NCI-H1417 treated with DMSO at 0.1 percent for 48 hours (cell line): Measurements from ENCODE around the gene CCDC142.
A peak's percentile ranks its signal among the peaks of the same experiment; 100 is the strongest.
"Not testable (repeated sequence)": the region's sequence is repeated elsewhere in the genome, so short reads cannot be mapped to it uniquely, and the experiment has no call there.

Source experiments
- DNase-seq: peaks from one replicate; lab custom pipeline; 2025; lab: John Stamatoyannopoulos, UW

Gene CCDC142

DNA sequence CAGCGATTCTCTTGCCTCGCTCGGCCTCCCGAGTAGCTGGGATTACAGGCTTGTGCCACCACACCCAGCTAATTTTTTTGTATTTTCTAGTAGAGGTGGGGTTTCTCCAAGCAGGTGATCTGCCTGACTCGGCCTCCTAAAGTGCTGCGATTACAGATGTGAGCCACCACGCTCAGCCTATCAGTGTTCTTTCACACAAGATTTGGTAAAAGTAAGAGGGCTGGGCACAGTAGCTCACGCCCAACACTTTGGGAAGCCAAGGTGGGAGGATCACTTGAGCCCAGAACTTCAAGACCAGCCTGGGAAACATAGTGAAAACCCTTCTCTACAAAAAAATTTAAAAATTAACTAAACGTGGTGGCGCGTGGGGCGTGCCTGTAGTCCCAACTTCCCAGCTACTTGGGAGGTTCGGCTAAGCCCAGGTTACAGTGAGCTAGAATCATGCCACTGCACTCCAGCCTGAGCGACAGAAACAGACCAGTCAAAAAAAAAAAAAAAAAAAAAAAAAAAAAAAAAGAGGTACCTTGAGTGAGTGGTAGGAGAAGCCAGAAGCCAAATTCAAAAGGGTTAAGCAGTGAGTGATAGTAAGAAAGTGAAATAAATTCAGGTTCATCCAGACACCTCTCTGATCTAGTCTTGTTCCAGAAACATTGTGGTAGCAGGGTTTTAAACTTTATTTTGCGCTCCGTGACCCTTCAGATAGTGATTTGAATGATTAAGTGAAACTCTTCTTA is 11.3 kb downstream of the CCDC142 start:
- no peak for DNase-seq

DNA sequence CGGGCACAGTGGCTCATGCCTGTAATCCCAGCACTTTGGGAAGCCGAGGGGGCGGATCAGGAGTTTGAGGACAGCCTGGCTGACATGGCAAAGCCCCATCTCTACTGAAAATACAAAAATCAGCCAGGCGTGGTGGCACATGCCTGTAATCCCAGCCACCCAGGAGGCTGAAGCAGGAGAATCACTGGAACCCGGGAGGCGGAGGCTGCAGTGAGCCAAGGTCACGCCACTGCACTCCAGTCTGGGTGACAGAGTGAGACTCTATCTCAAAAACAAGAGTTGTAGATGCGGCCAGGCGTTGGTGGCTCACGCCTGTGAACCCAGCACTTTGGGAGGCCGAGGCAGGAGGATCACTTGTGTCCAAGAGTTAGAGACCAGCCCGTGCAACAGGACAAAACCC is 12.1 kb downstream of the CCDC142 start:
- not testable (repeated sequence) for DNase-seq

DNA sequence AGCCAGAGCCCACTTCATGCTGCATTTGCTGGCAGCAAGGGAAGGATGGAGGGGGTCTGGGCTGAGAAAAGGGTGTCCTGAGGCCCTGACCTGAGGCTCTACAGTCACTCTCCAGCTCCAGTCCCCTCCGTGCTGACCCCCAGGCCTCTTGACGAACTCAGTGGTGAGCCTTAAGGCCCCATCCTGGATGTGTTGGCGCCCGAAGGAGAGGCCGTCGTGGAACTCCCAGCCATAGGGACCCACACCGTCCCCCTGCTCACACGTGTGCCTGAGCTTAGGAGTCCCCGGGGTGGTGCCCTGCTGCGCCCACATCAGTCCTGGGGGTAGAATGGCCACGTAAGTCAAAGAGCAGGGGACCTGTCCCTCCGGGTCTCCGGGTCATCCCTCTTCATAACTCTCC is 18.4 kb downstream of the CCDC142 start:
- DNase-seq: no peak

DNA sequence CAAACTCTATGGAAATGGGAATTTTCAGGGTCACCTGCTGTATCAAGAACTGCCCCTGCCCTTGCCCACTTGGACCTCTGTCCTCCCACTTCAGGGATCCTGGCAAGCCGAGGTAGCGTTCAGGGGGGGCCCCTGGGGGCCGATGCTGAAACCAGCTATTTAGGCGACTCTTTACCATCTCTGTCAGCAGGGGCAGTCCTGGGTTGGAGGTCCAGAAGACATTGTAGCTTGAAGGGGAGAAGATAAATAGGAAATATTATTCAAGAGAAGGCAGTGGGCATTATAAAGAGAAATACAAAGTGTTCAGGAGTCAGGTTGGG is 20.1 kb downstream of the CCDC142 start:
- no peak for DNase-seq

DNA sequence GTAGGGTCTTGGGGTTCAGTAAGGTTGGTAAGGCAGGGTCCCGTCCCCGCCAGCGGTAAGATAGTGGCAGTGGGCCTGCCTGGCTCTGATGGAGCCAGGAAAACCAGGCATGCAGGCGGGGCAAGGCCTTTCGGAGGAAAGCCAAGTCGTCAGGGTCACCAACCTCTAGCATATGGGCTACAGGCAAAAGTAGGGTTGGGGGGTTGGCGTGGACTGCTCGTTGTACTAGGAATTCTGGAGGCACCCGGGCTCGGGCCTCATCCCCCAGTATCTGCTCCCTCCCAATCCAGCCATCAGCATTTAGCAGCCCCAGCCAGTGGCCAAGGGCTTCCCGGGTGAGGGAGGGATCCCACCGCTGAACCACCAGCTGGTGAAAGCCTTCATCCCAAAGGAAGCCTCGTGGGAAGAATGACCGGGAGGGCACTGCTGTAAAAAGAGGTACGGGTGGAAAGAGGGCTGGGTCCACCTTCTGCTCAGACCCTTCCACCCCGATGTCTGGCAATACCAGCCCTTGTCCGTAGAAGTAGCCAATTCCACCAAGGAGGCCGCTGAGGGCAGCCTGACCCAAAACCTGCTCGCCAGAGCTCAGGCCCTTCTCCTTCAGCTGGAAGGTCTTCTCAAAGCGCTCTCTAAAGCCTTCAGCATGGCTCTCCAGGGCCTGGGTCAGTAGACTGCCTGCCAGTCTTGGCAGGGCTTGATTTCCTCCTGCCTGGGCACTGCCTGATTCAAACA is 20.6 kb downstream of the CCDC142 start:
- DNase-seq: no peak

DNA sequence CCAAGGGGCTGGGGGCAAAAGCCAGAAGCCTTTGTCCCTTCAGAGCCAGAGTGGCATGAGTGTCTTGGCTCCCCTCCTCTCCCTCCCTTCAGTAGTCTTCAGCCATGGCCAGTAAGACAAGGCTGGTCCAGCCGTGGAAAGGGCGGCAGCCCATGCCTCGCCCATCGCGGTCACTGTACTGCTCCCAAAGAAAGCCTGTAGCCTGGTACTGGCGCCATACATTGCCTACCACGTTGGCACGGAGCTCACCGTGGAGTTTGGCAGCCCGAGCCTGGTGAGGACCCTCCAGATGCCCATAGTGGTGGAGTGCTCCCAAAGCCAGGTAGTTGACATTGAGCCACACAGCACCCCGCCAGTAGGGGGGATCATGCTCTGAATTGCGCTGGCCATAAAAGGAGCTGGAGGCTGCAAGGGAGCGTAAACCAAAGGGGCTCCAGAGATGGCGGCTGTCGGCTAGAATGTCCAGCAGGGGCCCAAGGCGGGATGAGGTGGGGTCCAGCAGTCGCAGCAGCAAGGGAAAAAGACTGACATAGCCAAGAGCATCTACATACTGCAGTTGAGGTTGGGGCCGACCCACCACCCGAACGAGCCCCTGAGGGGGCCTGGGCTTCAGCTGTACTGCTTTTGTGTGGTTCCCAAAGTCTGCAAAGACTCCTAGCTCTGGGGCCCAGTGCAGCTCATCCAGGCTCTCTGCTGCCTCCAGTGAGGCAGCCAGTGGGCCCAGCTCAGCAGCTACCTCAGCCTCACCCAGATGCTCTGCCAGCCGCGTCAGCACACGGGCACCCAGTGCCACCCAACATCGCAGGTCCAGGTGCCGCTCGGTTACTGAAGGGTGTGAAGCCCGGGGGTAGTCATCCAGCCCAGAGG is 21.4 kb downstream of the CCDC142 start:
- DNase-seq: no peak

DNA sequence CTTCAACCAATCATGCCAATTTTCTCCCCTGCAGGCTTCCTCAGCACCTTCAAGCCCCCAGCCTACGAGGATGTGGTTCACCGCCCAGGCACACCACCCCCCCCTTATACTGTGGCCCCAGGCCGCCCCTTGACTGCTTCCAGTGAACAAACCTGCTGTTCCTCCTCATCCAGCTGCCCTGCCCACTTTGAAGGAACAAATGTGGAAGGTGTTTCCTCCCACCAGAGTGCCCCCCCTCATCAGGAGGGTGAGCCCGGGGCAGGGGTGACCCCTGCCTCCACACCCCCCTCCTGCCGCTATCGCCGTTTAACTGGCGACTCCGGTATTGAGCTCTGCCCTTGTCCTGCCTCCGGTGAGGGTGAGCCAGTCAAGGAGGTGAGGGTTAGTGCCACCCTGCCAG is 22.6 kb downstream of the CCDC142 start:
- not testable (repeated sequence) for DNase-seq

DNA sequence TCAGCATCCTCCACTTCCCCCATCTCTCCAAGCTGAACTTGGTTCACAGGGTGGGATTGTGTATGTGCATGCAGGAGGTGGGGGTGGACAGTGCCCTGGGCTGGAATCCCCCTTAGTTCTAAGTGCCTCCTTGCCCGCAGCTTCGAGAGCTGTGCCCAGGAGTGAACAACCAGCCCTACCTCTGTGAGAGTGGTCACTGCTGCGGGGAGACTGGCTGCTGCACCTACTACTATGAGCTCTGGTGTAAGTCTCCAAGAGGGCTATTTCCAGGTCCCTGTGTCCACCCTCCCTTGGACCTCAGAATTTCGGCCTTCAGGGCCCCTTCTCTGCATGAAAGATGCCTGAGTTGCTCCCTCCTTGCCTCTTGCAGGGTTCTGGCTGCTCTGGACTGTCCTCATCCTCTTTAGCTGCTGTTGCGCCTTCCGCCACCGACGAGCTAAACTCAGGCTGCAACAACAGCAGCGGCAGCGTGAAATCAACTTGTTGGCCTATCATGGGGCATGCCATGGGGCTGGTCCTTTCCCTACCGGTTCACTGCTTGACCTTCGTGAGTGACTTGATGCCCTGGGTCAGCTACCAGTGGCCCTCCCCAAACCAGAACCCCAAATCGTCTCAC is 23.2 kb downstream of the CCDC142 start:
- DNase-seq: not testable (repeated sequence)

DNA sequence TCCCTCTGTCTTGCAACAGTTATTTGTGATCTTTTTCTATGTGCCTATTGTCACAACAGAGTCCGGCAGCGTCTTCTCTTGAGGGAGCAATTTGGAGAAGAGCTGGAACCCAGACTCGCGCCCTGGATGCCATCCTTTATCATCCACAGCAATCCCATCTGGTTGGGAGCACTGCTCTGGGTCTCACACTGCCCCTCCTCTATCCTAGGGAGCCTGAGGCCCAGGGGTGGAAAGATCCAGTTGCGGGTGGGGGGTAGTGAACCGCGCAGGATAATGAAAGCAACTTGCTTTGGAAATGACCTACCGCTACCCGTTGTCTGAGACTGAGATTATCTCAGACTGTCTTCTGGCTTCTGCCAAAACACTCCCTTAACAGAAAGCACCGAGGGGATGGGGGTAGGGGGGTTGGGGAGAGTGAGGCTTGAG is 23.8 kb downstream of the CCDC142 start:
- DNase-seq: no peak

DNA sequence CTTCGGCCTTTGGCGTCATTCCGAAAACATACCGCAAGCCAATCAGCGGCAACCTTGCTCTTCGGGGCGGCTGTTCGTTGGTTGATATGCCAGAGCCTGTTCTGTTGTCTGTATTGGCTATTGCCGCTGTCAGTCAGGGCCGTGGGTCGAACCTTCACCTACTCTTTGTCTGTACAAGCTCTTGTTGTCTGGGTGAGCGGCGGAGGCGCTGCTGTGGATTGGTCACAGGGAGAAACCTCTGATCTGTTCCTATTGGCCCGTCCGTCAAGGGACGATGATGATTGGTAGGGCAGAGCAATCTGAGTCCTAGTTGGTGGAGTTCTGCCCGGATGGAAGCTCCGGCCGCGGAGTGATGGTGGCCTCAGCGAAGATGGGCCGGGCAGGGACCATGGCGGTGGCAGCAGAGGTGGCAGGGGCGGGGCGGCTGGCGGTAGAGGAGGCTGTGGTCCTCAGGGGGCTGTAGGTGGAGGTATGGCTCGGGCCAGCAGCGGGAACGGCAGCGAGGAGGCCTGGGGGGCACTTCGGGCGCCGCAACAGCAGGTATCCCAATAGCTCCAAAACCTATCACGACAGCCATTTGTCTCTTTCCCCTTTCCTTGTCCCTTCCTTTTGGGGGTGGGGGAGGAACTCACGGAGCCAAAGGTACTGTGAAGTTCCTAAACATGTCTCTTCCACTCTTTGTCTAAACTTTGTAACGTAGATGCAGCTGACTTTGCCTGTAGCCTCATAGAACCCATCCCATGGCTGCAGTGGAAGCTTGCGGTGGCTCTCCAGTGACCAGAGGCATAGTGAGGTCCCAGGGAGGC is 24.5 kb downstream of the CCDC142 start, which contains the start of gene WBP1:
Gene WBP1, plus strand, starts transcription at position 307 of the 806 bp plus-strand sequence. Its CDS starts 165 bp downstream, at position 472.
- DNase-seq: peak; percentile 100

DNA sequence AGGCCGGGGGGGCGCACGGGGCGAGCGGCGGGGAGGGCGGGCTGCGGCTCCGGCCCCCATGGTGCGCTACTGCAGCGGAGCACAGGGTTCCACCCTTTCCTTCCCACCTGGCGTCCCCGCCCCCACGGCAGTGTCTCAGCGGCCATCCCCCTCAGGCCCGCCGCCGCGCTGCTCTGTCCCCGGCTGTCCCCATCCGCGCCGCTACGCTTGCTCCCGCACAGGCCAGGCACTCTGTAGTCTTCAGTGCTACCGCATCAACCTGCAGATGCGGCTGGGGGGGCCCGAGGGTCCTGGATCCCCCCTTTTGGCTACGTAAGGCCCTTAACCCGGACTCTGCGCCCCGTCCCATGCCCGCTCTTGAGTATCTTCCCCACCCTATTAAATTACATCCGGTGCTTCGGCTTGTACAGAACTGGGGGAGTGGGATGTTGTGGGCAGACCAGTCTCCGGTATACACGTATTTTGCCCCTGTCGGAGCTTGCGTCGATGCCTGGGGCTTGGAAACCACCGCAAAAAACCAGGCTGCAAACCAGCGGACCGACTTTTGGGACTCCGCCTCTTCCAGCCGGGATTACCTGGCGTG is 25.2 kb downstream of the CCDC142 start:
- no peak for DNase-seq

DNA sequence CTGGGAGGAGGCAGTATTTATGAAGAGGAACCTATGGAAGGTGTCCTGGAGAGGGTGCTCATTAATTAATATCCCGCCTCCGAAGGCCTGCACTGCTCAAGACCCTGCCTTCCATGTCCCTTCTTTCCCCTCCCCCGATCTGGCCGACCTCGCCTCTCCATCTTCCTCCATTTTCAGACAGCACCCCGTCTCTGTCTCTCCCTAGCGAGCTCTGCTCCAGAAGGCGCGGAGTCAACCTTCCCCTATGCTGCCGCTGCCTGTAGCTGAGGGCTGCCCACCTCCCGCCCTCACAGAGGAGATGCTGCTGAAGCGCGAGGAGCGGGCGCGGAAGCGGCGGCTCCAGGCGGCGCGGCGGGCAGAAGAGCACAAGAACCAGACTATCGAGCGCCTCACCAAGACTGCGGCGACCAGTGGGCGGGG is 25.7 kb downstream of the CCDC142 start:
- DNase-seq: peak; percentile 41

GRCh38 chr2:74454654-74455511 is 27.9 kb downstream of the CCDC142 start, which contains the start of gene INO80B:
Gene INO80B, plus strand, starts transcription at chr2:74455087. Its CDS starts 30 bp downstream, at chr2:74455117.
- peak; percentile 96 for DNase-seq

DNA sequence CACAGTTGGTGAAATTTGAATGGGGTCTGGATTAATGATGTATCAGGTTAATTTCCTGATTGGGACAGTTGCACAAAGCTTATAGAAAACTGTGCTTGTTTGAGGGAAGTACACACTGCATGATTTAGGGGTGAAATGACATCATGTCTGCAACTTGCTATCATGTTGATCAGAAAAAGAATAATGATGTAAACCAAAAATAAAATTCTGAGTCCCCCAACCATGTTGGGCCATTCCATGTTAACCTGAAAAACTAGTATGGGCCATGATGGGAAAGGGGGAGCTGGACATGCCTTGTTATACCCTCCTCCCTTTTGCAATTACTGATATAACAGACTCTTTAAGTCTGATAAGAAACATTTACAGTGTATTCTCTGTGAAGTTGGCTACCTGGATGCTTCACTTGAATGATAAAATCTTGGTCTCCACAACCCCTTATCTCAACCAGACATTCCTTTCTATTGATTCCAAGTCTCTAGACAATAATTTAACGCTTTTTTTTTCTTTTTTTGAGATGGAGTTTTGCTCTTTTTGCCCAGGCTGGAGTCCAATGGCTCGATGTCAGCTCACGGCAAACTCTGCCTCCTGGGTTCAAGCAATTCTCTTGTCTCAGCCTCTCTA is 32.1 kb downstream of the CCDC142 start:
- DNase-seq: no peak

DNA sequence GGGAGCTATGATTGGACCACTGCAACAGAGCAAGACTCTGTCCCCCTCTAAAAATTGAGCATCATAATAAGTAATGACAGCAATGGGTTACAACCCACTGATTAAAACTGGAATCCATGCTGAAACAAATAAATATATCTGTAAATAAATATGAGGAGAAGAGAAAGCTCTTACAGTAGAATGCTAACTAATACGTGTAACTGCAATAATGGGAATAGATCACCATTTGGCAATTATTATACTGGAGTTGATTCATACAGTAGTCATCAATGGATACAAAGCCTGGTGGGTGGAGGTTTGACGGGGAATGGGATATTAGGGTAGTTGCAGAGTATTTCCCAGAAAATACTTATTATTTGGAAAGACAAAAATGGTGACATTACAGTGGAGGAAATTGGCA is 34.0 kb downstream of the CCDC142 start:
- no peak for DNase-seq

- no peak for DNase-seq
Measured at GRCh38 chr2:74447230-74447999, 35.4 kb downstream of the CCDC142 start.

DNA sequence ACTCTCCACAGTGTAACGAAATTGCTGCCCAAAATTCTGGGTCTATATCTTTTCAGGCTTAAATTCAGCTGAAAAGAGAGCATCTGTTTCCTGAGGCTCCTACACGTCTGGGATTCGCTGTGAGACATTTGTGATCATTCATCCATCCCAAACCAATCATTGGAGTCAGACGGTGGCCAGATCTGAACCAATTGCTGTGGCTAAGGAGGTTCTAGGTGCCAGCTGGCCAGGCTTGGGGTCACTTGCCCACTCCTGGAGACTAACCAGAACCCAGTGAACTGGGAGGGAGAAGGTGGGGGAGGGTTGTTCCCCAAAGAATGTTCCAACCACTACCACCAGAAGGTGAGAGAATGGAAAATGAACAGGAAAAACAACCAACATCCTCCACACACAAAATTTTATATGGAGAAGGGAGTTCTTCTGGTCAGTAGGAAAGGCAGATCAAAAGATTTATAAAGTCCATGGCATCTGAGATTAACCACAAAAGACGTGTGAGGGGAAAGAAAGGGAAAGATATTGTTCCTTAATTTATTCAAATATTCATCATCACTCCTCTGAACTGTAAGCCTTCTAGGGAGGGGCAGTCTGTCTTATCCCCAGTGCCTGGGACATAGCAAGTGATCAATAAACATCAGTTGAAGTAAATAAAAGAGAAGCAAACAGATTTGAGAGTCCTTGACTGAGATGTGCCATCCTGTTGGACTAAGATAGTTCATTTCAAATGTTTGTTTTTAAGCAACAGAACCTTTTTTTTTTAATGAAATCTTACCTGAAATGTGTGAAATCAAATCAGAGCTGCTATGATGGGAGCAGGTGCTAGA is 38.1 kb downstream of the CCDC142 start:
- no peak for DNase-seq
